WTC11 (cell line): ENCODE results near the gene CORO1C.

Experiments used
- CTCF ChIP-seq: fragments of 200-600 bp; IDR thresholded peaks from 2 replicates; pipeline ENCODE4 v1.8.0; 2022; ENCODE audit warnings: antibody characterized with exemption
- ESRRA ChIP-seq: sonication (generic); formaldehyde crosslinking; IDR thresholded peaks from 2 replicates; pipeline ENCODE4 v1.8.1; 2022; ENCODE audit warnings: mild to moderate bottlenecking, missing genetic modification reagents, borderline replicate concordance
- NR2C2 ChIP-seq: sonication (generic); formaldehyde crosslinking; IDR thresholded peaks from 2 replicates; pipeline ENCODE4 v1.8.0; 2022; ENCODE audit warnings: mild to moderate bottlenecking, missing genetic modification reagents
- SP1 ChIP-seq: sonication (generic); formaldehyde crosslinking; conservative IDR thresholded peaks from 2 replicates; pipeline ENCODE4 v1.8.1; 2022; ENCODE audit warnings: missing genetic modification reagents
- TCF7 ChIP-seq: sonication (generic); formaldehyde crosslinking; IDR thresholded peaks from 2 replicates; pipeline ENCODE4 v1.8.0; 2022; ENCODE audit warnings: mild to moderate bottlenecking, low read depth, missing genetic modification reagents, moderate library complexity

- no peak for TF ChIP-seq ESRRA (CRISPR knock-in tag)
- TF ChIP-seq CTCF: no peak
- no peak for TF ChIP-seq SP1 (CRISPR knock-in tag)
- TF ChIP-seq NR2C2 (CRISPR knock-in tag): no peak
- TF ChIP-seq TCF7: no peak
Measured at GRCh38 chr12:108728820-108729611, 2.3 kb downstream of the CORO1C start.
